Raji (cell line): Measurements from ENCODE around the gene SUSD1.

Source experiments
- POLR2A ChIP-seq: IDR thresholded peaks from 2 replicates; pipeline ENCODE4 v1.6.1; 2011; ENCODE audit warnings: low read depth, low read length, control low read depth; ENCODE audit not compliant: insufficient read depth

SUSD1 gene

GRCh38 chr9:112074250-112075008 is 100.7 kb downstream of the SUSD1 start:
- TF ChIP-seq POLR2A = no peak

GRCh38 chr9:112072721-112073638 is 102.1 kb downstream of the SUSD1 start:
- no peak for TF ChIP-seq POLR2A

DNA sequence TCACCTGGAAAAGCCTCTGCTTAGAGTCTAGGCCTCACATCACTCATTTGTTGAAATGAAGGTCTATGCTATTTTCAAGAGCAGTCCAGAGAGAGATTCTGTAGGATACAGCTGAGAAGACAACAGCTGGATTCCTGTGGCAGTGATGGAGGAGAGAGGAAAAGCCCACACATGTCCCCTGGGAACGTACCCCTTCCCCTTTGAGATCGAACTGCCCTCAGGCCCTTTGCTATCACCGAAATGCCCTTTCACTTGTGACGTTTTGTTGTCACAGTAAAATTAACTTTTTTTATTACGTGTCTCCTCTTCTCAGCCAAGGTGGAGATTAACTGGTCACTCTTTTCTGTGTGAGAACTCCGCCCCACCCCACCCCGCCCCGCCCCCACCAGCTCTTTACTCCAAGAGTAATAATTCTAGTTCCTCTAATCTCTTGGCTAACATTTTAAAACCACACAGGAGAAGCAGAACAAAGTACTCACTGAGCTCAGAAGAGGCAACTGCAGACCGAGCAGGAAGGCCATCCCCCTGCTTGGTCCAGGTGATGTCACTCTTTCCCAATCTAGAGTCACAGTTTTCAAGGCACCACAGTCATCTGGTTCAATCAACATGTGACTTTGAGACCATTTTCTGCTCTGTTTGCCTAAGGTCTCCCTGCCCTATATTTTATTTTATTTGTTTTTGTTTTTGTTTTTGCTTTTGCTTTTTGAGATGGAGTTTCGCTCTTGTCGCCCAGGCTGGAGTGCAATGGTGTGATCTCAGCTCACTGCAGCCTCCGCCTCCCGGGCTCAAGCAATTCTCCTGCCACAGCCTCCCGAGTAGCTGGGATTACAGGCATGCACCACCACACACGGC is 105.6 kb downstream of the SUSD1 start:
- TF ChIP-seq POLR2A = no peak

GRCh38 chr9:112065806-112066606 is 109.1 kb downstream of the SUSD1 start:
- TF ChIP-seq POLR2A = no peak

GRCh38 chr9:112064871-112065270 is 110.2 kb downstream of the SUSD1 start:
- TF ChIP-seq POLR2A = no peak

DNA sequence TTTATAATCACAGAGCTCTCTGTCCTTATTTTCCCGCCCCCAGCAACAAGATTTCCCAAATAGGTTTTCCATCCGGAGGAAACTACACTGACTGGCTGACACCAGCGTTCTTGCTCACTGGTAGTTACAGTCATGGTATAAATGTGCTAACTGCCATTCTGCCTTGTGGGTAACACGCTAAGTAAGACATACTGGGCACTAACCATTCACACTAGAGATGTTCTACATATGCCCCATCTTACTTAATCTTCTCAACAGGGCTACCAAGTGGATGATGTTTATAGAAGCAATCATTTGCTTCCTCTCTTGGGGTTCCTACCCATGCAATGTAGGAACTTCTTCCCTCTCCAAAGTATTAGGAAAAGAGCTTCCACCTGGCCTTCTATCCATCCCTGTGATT is 111.5 kb downstream of the SUSD1 start:
- TF ChIP-seq POLR2A = no peak

GRCh38 chr9:112063151-112063550 is 111.9 kb downstream of the SUSD1 start:
- no peak for TF ChIP-seq POLR2A

DNA sequence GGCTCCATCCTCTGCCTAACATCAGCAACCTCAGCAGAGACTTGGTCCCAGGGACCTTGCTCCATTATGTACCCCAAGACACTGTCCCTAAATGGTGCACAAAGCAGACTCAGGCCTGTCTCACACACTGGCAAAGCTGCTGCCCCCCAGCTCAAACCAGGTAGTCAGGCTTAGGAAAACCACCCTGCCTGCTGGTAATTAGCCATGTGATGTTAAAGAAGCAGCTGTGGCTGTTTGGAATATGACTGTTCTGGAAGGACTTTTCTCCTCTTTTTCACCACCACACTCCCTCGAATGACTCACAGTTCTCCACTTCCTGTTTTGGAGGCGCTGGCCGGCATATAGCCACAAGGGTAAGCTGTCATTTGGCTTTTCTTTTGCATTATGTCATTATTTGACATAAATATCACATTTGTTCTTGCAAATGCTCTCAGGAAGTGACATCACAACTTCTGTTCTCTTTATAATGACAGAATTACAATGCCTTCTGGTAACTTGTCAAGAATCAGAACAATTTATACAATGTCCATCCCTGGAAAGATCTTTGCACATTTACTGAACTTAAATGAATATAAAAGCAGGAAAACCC is 113.9 kb downstream of the SUSD1 start:
- no peak for TF ChIP-seq POLR2A

- no peak for TF ChIP-seq POLR2A
Measured at GRCh38 chr9:112059966-112060320, 115.2 kb downstream of the SUSD1 start.

GRCh38 chr9:112059145-112059965 is 115.7 kb downstream of the SUSD1 start:
- TF ChIP-seq POLR2A = no peak

- TF ChIP-seq POLR2A = no peak
Measured at GRCh38 chr9:112056996-112057395, 118.1 kb downstream of the SUSD1 start.

GRCh38 chr9:112054916-112055315 is 120.2 kb downstream of the SUSD1 start:
- TF ChIP-seq POLR2A = no peak

DNA sequence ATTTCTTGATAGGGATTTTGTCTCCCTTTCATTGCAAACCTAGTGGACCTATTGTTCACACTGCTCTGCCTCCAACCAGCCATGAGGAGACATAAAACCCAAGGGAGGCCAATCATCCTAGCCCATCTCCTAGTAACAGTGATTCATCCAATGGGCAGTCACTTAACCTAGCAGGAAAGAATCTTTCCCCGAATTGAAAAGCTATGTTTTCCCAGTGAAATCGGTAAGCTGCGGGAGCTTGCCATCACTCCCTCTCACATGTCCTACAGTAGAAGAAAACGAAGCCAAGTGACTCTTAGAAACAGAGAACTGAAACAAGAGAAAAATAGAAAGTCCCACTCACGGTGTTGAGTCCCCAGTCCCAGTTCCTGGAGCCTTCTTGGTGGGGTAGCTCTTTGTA is 123.3 kb downstream of the SUSD1 start:
- TF ChIP-seq POLR2A = no peak
